Chondrocyte (in vitro differentiated cells): Measurements from ENCODE around the gene SLC25A1. TPM values are rescaled to one million over a fixed set of nuclear protein-coding genes. Genes with fewer than 3 reads are reported as not detected.

Experiments
- DNase-seq: peaks from one replicate; pipeline ENCODE4 v3.0.0; 2021; ENCODE audit warnings: mixed read lengths, low spot score
- H3K27ac Mint-ChIP-seq: one replicate; pipeline ENCODE4 v1.8.0; 2021; ENCODE audit warnings: mild to moderate bottlenecking, moderate library complexity, mixed read lengths; ENCODE audit not compliant: unreplicated experiment
- H3K27me3 Mint-ChIP-seq: 2 replicates; pipeline ENCODE4 v1.8.0; 2021; ENCODE audit warnings: low read depth, mixed read lengths
- H3K36me3 Mint-ChIP-seq: 2 replicates; pipeline ENCODE4 v1.8.0; 2021; ENCODE audit warnings: low read depth, mixed read lengths
- H3K4me1 Mint-ChIP-seq: 2 replicates; pipeline ENCODE4 v1.8.0; 2021; ENCODE audit warnings: low read depth, mild to moderate bottlenecking, mixed read lengths
- H3K4me3 Mint-ChIP-seq: one replicate; pipeline ENCODE4 v1.8.0; 2021; ENCODE audit warnings: mild to moderate bottlenecking, moderate library complexity, mixed read lengths; ENCODE audit not compliant: unreplicated experiment
- H3K9me3 Mint-ChIP-seq: 2 replicates; pipeline ENCODE4 v1.8.0; 2021; ENCODE audit warnings: low read depth, mixed read lengths
- CTCF ChIP-seq: fragments of 200-600 bp; sonication (generic); IDR thresholded peaks from 2 replicates; pipeline ENCODE4 v1.5.0; 2021; ENCODE audit warnings: antibody characterized with exemption, mild to moderate bottlenecking, moderate library complexity
- total RNA-seq: library from RNA; stranded (reverse); gene quantifications from 3 replicates; pipeline ENCODE4 v1.2.1, GENCODE V29; 2021

The SLC25A1 gene
- total RNA-seq, 1 donor from 2014 or later = 107 TPM

DNA sequence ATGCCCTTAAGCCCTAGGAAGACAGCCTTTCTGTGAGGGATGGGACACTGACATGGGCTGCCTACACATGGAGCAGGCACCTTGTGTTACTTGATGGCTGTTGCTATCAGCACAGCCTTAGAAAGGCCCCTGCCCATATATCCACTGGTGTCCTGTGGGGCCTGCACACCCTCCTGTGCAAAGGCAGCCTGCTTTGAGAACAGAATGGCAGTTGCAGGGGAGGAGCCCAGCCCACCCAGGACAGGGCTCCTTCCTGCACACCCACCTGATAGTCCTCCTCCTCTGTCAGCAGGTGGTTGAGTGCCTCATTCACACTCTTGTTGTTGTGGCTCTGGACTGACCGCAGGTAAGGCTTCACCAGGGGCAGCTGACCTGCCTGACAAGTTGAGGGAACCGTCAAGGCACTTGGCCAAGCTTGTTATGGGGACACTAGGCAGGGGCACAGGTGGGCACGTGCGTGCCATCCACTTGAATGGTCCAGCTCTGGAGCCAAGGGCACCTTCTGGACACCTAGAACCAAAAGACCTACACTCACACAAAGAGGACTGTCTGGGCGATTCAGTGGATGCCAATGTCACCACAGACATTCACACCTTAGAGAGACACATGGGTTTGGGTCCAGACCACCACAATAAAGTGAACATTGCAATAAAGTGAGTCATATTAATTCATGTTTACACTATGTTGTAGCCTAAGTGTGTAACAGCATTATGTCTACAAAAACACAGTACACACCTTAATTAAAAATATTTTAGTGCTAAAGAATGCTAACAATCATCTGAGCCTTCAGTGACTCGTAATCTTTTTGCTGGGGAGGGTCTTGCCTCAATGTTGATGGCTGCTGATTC is 9.4 kb upstream of the SLC25A1 start:
- peaks cover 4% of the 10 kb centered on the region for H3K4me1 Mint-ChIP-seq
- peak; percentile 24 for DNase-seq
- H3K9me3 Mint-ChIP-seq = no peaks in the 10 kb centered on the region
- no peaks in the 10 kb centered on the region for H3K27me3 Mint-ChIP-seq
- H3K4me3 Mint-ChIP-seq = no peak overlapping the region
- no peak for TF ChIP-seq CTCF
- no peak overlapping the region for H3K27ac Mint-ChIP-seq
- H3K36me3 Mint-ChIP-seq = peaks cover 14% of the 10 kb centered on the region

DNA sequence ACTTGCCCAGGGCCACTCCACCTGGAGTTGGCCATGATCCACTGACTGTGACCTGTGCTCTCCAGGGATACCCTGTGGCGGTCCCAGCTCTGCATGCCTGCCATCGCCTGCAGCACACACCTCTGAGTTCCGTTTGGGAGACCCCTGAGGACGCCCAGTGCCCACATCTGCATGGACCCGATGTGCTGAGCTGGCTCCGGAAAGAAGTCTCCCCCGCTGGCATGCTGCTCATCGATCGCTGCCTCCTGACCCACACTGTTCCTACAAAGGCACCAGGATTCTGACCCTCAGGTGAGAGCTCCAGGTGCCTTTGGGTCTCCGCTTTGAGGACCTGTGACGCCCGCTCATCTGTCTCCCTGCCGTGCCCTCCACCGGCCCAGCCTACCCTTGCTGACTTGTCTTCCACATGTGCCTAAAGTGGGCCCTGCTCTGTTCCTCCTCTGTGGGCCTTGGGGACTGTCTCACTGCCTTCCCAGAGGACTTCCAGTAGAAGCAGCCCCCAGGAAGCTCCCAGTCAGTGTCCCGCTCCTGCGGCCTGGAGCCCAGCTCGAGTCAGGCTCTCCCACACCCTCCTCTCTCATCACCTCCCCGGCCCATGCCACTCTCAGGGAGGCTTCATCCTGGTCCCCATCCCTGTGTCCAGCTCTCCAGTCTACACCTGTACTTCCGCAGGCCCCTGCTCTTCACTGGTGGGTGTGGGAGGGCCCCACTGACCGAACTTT is 5.9 kb upstream of the SLC25A1 start:
- Mint-ChIP-seq H3K27ac (peak overlapping the region; percentile 85), H3K9me3 (no peaks in the 10 kb centered on the region), H3K4me3 (no peak overlapping the region), H3K36me3 (peaks cover 6% of the 10 kb centered on the region), H3K4me1 (peaks cover 7% of the 10 kb centered on the region), H3K27me3 (no peaks in the 10 kb centered on the region)
- no peak for TF ChIP-seq CTCF
- peak; percentile 85 for DNase-seq

DNA sequence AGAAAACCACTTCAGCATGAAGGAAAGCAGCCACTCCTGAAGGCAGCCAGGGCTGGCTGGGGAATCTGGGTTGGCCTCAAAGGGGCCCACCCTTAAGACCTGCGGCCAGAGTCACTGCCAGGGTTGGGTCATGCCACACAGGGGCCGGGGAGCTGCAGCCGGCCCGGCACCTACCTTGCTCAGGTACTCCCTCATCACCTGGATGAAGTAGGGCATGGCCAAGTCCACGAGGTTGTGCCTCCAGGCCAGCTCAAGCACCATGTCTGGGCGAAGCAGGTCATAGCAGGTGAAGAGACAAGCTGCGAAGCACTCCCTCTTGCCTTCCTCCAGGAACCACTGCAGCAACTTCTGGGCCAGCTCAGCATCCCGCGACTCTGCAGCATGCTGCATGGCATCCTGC is 4.7 kb upstream of the SLC25A1 start:
- Mint-ChIP-seq H3K27me3 (no peaks in the 10 kb centered on the region), H3K4me3 (no peak overlapping the region), H3K27ac (no peak overlapping the region), H3K4me1 (peaks cover 11% of the 10 kb centered on the region), H3K36me3 (peaks cover 3% of the 10 kb centered on the region), H3K9me3 (no peaks in the 10 kb centered on the region)
- no peak for TF ChIP-seq CTCF
- DNase-seq = no peak

GRCh38 chr22:19182472-19183157 is 4.1 kb upstream of the SLC25A1 start:
- peaks cover 2% of the 10 kb centered on the region for H3K36me3 Mint-ChIP-seq
- TF ChIP-seq CTCF = no peak
- H3K27me3 Mint-ChIP-seq = no peaks in the 10 kb centered on the region
- peaks cover 11% of the 10 kb centered on the region for H3K4me1 Mint-ChIP-seq
- no peak overlapping the region for H3K4me3 Mint-ChIP-seq
- no peaks in the 10 kb centered on the region for H3K9me3 Mint-ChIP-seq
- no peak overlapping the region for H3K27ac Mint-ChIP-seq
- DNase-seq = no peak
